GM10266 (cell line): ENCODE data around the gene TCEA2.
A peak's percentile ranks its signal among the peaks of the same experiment; 100 is the strongest.

Experiments
- DNase-seq: peaks from one replicate; pipeline ENCODE4 v3.0.0; 2012; ENCODE audit errors: extremely low spot score
- TF ChIP-seq, protein P1 (sequence below): IDR thresholded peaks from 2 replicates; pipeline ENCODE4 v1.5.1; 2012; ENCODE audit warnings: mild to moderate bottlenecking, low read depth; ENCODE audit not compliant: control insufficient read depth, insufficient read depth; ENCODE audit errors: missing control alignments

The TCEA2 gene

DNA sequence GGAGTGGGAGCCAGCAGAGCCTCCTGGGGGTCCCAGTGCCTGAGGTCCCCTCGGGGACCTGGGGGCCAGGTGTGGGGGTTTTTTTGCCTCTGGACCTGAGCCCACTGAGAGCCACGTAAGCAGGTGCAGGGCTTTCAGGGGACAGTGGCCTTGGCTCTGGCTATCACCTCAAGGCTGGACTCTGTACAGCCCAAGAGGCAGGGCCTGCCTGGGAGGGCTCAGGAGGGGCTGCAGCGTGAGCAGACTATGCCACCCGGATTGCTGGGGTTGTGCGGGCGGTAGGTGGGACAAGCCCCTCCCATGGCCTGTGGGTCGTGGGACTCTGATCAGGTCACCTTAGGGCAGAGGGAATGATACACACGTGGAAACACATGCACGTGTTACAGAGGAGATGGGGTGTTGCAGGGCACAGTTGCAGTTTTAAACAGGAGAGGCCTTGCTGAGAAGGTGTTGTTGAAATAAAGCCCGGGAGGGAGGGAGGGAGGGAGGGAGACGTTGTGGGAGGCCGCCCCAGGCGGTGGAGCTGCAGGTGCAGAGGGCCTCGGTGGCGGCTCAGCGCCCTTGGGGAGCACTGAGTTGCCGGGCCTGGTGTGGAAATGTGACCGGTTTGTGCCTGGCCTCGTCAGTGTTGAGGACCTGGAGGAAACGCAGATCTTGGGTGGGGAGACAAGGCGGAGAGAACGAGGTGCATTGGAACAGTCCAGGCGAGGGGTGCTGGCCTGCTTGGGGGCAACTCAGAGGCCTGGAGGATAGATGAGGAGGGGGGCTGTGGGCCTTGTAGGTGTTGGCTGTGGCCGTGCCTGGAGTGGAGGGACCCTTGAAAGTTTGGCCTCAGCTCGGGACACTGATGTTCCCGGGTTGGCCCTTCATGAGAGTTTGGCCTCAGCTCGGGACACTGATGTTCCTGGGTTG is 2.3 kb downstream of the TCEA2 start:
- TF ChIP-seq, protein P1, sequence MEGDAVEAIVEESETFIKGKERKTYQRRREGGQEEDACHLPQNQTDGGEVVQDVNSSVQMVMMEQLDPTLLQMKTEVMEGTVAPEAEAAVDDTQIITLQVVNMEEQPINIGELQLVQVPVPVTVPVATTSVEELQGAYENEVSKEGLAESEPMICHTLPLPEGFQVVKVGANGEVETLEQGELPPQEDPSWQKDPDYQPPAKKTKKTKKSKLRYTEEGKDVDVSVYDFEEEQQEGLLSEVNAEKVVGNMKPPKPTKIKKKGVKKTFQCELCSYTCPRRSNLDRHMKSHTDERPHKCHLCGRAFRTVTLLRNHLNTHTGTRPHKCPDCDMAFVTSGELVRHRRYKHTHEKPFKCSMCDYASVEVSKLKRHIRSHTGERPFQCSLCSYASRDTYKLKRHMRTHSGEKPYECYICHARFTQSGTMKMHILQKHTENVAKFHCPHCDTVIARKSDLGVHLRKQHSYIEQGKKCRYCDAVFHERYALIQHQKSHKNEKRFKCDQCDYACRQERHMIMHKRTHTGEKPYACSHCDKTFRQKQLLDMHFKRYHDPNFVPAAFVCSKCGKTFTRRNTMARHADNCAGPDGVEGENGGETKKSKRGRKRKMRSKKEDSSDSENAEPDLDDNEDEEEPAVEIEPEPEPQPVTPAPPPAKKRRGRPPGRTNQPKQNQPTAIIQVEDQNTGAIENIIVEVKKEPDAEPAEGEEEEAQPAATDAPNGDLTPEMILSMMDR: no peak
- DNase-seq: no peak

DNA sequence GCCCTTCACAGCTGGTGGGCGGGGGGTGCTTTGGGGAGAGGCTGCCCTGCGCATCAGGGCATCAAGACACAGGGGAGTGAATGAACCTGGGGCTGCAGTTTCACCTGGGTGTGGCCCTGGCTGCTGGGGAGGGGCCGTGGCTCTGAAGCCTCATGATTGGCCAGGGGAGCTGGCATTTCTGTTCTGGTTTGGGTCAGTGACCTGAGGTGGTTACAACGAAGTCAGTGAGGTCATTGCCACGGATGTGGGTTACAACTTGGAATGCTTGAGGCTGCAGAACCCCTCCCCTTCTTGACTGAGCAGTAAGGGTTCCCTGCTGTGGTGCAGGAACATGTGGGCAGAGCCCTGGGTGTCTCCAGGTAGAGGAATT is 3.0 kb downstream of the TCEA2 start:
- peak; percentile 83 for DNase-seq
- TF ChIP-seq, protein P1: no peak

DNA sequence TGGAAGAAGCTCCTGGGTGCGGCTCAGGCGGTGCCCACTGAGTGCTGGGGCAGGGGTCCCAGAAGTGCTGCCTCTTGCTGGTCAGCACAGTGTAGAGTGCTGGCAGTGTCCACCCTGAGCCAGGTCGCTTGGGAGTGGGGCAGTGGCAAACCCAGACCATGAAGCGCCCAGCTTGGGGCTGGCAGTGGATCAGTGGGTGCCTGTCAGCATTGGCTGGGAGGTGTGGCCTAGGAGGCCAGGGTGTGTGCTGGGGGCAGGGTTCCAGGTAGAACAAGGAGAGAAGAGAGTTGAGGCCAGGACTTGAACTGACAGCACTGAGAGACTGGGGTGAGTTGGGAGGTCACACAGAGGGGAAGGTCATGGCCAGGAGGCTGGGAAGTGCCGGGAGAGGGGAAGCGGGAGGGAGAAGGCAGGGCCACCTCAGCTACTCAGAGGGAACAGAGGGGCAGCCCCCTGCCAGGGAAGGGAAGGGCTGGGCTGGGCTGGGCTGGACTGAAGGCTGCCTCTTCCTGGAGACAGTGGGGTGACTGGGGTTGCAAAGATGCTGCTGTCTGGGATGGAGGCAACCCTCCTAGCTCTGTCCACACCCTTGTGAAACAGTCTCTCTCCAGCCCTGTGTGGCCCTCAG is 4.1 kb downstream of the TCEA2 start:
- no peak for DNase-seq
- TF ChIP-seq, protein P1: no peak

DNA sequence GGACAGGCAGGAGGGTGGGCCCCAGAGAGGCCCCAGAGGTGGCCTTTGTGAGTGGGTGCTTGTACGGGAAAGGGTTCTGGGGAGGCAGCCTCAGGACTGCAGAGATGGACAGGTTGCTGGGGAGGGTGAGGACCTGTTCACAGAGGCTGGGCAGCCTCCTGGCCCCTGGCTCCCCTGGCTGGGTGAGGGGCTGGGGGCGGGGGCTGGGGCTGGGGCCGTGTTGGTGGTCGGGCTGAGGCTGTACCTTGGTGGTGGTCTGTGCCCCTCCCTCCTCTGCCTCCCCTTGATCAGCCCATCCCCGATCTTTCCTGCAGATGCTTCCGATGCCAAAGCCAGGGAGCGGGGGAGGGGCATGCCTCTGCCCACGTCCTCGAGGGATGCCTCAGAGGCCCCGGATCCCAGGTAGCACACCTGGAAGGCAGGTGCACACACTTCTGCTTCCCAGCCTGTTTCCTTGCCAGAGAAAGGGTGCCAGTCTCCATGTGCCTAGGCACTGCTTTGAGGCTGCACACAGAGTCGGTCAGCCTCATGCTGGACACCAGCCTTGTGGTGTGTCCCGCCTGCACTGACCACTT is 4.8 kb downstream of the TCEA2 start:
- DNase-seq: no peak
- TF ChIP-seq, protein P1: no peak

DNA sequence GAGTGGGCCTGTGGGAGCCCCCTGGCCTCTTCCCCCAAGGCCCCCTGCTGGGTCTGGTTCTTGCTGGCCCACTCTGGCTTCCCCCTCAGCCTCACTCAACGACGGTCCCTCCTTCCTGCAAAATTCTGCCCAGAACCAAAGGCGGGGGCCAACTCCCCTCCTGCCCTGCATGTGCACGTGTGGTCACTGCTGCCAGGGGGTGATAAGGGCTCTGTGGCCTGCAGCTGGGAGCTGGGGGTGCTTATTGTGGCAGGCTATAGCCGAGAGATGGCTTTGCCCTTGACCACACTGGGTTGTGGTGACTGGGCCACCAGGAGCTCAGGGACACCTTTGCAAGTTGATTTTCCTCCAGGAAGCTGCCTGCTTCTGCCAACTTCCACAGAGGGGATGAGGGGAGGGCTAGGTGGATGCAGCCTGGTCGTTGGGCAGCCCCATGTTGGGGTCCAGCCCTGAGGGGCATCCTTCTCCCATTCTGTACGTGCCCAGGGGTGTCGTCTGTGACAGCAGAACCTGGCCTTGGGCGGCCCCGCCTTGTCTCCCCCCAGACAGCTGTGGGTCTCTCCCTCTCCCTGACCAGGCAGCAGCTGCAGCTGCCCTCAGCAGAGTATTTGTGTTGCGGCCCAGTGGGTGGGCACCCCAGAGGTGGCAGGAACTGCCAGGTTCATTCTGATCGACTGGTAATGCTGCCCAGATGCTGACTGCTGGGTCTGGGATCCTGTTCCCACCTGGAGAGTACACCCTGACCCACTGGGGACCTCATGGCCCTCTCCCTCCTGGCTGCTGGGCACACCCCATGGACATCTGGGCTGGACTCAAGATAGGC is 5.6 kb downstream of the TCEA2 start:
- TF ChIP-seq, protein P1: no peak
- no peak for DNase-seq

DNA sequence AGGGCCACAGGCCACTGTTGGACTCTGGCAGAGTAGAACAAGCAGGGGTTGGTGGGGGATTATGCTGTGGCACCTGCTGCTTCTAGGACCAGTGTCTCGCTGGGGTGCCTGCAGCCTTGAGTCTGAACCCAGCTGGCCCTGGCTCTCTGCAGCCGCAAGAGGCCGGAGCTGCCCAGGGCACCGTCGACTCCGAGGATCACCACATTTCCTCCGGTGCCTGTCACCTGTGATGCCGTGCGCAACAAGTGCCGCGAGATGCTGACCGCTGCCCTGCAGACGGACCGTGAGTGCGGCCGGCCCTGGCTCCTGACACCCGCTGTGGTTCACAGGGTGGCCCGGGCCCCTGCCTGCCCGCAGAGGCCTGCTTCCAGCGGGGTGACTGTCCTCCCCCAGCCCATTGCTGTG is 6.2 kb downstream of the TCEA2 start:
- DNase-seq: no peak
- TF ChIP-seq, protein P1: no peak
